Testis (tissue), 3 donors: ENCODE measurements around the gene NUP50. TPM values are rescaled to one million over a fixed set of nuclear protein-coding genes. Genes with fewer than 3 reads are reported as not detected.

Experiments used
- DNase-seq: peaks from one replicate; pipeline ENCODE4 v3.0.0-alpha.2; 2019
- H3K27ac ChIP-seq, 2 donors: fragments of 200-600 bp; sonication (generic); one replicate each; pipeline ENCODE4 v1.5.1; 2019
- H3K27me3 ChIP-seq: fragments of 200-600 bp; sonication (generic); one replicate; pipeline ENCODE4 v1.5.1; 2019
- H3K36me3 ChIP-seq: fragments of 200-600 bp; sonication (generic); one replicate; pipeline ENCODE4 v1.5.1; 2017; ENCODE audit warnings: low read depth; ENCODE audit errors: missing control alignments
- H3K4me1 ChIP-seq: fragments of 200-600 bp; sonication (generic); one replicate; pipeline ENCODE4 v1.5.1; 2019
- H3K4me3 ChIP-seq, 2 donors: fragments of 200-600 bp; sonication (generic); one replicate each; pipeline ENCODE4 v1.5.1; 2017 to 2019
- H3K9me3 ChIP-seq: fragments of 200-600 bp; sonication (generic); one replicate; pipeline ENCODE4 v1.5.1; 2017
- POLR2A ChIP-seq: fragments of 450-650 bp; IDR thresholded peaks from one replicate; pipeline ENCODE4 v1.6.1; 2017; ENCODE audit warnings: antibody characterized with exemption, mild to moderate bottlenecking, moderate library complexity
- WGBS, 2 donors: methylation state at CpG; one replicate each; pipeline ENCODE4 v1.1.5; 2018; 5-methylcytosine and 5-hydroxymethylcytosine counted together
- intact Hi-C: fragments of 100-400 bp; cut with DNase I; formaldehyde crosslinking; loops from one replicate; pipeline ENCODE4 v1.15.1; 2023; ENCODE audit warnings: low total_unique reads
- polyA plus RNA-seq: library from polyadenylated mRNA; stranded (reverse); fragments of 350-450 nt; fragmentation: Illumina TruSeq; extraction: RNeasy Lipid Tissue Mini Kit (QIAGEN cat#74804); gene quantifications from one replicate; pipeline ENCODE4 v1.2.3, GENCODE V29; 2014; ENCODE audit warnings: low read depth, low replicate concordance; ENCODE audit not compliant: insufficient read depth
- total RNA-seq, 2 donors: library from RNA; depleted of rRNA; stranded (reverse); fragments of >200 nt; gene quantifications; one replicate each; pipeline ENCODE4 v1.2.3, GENCODE V29; 2016
- TF ChIP-seq, protein P1 (sequence below), 3 experiments: fragments of 450-650 bp in 2 of 3; fragments of 200-600 bp in 1 of 3; sonication (generic) in 1 of 3; IDR thresholded peaks; one replicate each; pipeline ENCODE4 v1.5.1; 2016 to 2019; ENCODE audit warnings: antibody characterized with exemption in 3 of 3, mild to moderate bottlenecking in 2 of 3, moderate library complexity in 1 of 3

NUP50 gene
- total and polyA plus RNA-seq, 3 donors from 2014 or later: 66.2 to 120 (median 119) TPM

DNA sequence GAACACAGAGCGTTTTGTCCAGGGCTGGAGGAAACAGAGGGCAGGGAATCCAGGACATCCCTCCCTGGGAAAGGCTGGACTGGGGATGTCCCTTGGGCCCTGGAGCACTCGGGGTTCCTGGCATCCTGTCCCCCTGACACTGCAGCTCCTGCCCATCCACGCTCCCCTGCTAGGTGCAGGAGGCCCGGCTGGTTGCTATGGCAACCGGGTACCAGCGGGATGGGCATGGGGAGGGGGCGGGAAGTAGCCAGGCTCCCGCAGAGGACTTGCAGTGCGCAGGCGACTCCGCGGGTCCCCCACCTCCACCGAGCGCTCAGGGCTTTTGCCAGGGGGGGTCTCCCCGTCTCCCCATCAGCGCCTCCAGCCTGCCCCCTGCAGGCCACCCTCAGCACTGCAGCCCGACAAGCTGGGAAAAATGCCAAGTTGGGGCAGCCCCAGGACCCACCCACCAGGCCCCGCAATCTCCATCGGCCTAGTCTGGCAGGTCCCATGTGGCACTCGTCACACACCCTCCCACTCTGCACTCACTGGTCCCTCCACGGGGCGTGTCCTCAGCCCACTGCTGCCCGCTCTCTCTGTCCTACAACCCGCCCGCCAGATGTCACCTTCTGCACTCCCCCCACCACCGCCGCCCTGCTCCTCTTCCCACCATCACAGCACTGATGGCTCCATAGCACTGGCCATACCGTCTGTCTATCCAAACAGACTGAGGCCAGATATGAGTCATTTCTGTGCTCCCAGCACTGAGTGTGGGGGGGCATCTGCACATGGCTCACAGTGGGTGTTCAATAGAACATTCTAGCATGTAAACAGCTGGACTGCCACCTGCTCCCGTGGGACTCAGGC, 45.5 kb downstream of the NUP50 start:
- TF ChIP-seq, protein P1, sequence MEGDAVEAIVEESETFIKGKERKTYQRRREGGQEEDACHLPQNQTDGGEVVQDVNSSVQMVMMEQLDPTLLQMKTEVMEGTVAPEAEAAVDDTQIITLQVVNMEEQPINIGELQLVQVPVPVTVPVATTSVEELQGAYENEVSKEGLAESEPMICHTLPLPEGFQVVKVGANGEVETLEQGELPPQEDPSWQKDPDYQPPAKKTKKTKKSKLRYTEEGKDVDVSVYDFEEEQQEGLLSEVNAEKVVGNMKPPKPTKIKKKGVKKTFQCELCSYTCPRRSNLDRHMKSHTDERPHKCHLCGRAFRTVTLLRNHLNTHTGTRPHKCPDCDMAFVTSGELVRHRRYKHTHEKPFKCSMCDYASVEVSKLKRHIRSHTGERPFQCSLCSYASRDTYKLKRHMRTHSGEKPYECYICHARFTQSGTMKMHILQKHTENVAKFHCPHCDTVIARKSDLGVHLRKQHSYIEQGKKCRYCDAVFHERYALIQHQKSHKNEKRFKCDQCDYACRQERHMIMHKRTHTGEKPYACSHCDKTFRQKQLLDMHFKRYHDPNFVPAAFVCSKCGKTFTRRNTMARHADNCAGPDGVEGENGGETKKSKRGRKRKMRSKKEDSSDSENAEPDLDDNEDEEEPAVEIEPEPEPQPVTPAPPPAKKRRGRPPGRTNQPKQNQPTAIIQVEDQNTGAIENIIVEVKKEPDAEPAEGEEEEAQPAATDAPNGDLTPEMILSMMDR (IDR thresholded peaks at IDR 0.05): peak; percentile 57 to 75 (median 68)
- no peak for TF ChIP-seq POLR2A
- no peaks in the 10 kb centered on the region for H3K27me3 ChIP-seq
- no peaks in the 10 kb centered on the region for H3K9me3 ChIP-seq
- H3K36me3 ChIP-seq: no peaks in the 10 kb centered on the region
- intact Hi-C loops: no loop called here
- no peak overlapping the region for H3K27ac ChIP-seq
- WGBS, 2 donors: 55 to 65% methylated on average over 14 to 29 of the region's 29 CpGs
- H3K4me3 ChIP-seq: no peak overlapping the region
- no peak for DNase-seq
- H3K4me1 ChIP-seq: peaks cover 24% of the 10 kb centered on the region

DNA sequence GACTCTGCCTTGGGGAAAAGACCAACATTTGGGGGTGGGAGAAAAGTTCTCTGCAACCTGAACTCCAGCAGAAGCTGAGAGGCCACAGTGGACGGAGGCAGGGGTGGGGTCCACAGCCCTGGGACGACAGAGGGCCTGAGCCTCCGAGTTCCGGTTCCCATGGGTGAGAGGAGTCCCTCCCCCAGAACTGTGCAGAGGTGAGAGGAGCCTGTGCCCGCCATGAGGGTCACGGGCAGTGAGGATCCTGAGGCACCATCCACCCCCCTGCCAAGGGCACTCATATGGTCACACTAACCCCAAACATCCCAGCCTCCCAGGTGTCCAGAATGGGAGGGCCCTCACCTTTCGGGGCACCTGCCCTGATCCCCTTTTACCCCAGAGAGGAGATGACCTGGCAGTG, 46.4 kb downstream of the NUP50 start:
- intact Hi-C loops: no loop called here

DNA sequence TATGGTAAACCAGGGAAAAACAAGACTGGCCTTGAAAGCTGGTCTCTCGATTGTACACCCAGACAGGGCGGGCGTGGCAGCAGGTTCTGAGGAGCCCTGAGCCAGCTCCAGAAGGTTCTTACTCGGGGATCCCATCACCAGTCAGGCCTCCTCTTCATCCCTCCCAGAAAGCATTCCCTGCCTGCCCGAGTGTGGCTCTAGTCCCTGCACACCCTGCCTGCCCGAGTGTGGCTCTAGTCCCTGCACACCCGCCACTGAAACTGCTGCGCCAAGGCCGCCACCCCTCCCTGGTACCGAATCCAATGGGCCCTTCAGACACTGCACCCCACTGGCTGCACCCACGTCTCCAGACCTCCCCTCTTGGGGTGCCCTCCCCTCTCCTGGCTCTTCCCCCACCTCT, 46.9 kb downstream of the NUP50 start:
- H3K4me3 ChIP-seq: no peak overlapping the region
- H3K27me3 ChIP-seq: no peaks in the 10 kb centered on the region
- no peaks in the 10 kb centered on the region for H3K36me3 ChIP-seq
- no peak for DNase-seq
- intact Hi-C loops: no loop called here
- H3K9me3 ChIP-seq: no peaks in the 10 kb centered on the region
- WGBS, 2 donors: 91 to 93% methylated on average over 6 to 11 of the region's 11 CpGs
- peaks cover 15% of the 10 kb centered on the region for H3K4me1 ChIP-seq
- H3K27ac ChIP-seq: no peak overlapping the region
- TF ChIP-seq, protein P1 (IDR thresholded peaks at IDR 0.05): no peak
- no peak for TF ChIP-seq POLR2A

More for the DNA sequence above, 46.4 kb downstream of the NUP50 start:
- Histone ChIP-seq H3K4me1 (peaks cover 15% of the 10 kb centered on the region), H3K9me3 (no peaks in the 10 kb centered on the region), H3K4me3 (no peak overlapping the region), H3K27ac (no peak overlapping the region), H3K36me3 (no peaks in the 10 kb centered on the region), H3K27me3 (no peaks in the 10 kb centered on the region)
- no peak for DNase-seq
- 97% methylated on average over 7 of the region's 7 CpGs; no CpG with 5 or more reads in 1 of the 2 donors for WGBS, 2 donors
- no peak for TF ChIP-seq POLR2A
- TF ChIP-seq, protein P1 (IDR thresholded peaks at IDR 0.05): no peak

DNA sequence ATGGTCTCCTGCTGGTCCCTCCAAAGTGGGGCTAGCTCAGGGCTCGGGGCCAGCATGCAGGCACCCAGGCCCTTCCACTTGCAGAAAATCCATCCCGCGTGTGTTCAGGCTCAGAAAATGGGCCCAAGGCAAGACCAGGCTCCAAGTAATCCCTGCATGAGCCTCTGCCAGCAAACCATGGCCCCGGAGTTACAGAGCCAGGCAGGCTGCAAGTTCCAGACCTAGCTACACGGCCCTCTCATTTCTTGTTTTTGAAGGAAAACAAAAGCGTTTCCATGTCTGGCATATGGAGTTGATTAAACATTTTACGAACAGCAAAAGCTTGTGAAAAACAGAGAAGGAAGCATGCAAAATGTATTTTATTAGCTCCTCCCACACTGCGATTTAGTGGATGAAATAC, 47.3 kb downstream of the NUP50 start:
- no peaks in the 10 kb centered on the region for H3K9me3 ChIP-seq
- no peak overlapping the region for H3K4me3 ChIP-seq
- no peaks in the 10 kb centered on the region for H3K36me3 ChIP-seq
- no peaks in the 10 kb centered on the region for H3K27me3 ChIP-seq
- H3K27ac ChIP-seq: no peak overlapping the region
- TF ChIP-seq POLR2A: no peak
- TF ChIP-seq, protein P1 (IDR thresholded peaks at IDR 0.05): no peak
- DNase-seq: no peak
- peaks cover 15% of the 10 kb centered on the region for H3K4me1 ChIP-seq
- intact Hi-C loops: no loop called here
- 92 to 96% methylated on average over 8 of the region's 8 CpGs for WGBS, 2 donors

DNA sequence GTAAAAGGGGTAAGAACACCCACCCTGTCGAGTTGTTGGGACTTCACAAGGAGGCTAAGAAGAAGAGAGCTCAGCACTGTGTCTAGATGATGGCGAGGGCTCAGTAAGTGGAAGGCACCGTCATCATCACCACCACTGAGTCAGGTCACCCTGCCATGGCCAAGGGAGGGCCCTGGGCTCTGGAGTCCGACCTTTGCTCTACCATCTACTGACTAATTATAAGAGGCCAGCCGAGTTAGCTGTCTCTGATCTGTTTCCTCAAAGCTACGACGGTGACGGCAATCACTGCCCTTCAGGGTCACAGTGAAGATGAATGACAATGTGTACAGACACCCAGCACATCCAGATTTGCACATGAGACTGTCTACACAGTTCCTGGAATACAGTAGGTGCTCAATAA, 47.7 kb downstream of the NUP50 start:
- H3K36me3 ChIP-seq: no peaks in the 10 kb centered on the region
- peaks cover 15% of the 10 kb centered on the region for H3K4me1 ChIP-seq
- no peak overlapping the region for H3K27ac ChIP-seq
- no peaks in the 10 kb centered on the region for H3K27me3 ChIP-seq
- WGBS, 2 donors: 91 to 92% methylated on average over 8 of the region's 8 CpGs
- no peak for DNase-seq
- intact Hi-C loops: no loop called here
- TF ChIP-seq, protein P1 (IDR thresholded peaks at IDR 0.05): no peak
- no peak for TF ChIP-seq POLR2A
- H3K9me3 ChIP-seq: no peaks in the 10 kb centered on the region
- no peak overlapping the region for H3K4me3 ChIP-seq
